Glomerular endothelial cell (primary cell): ENCODE data around the gene TARBP2. TPM values are rescaled to one million over a fixed set of nuclear protein-coding genes. Genes with fewer than 3 reads are reported as not detected.

ENCODE experiments used
- DNase-seq: peaks from one replicate; pipeline ENCODE4 v3.0.0-alpha.2; 2011; ENCODE audit warnings: low read depth, low spot score; ENCODE audit errors: extremely low read depth
- total RNA-seq: library from RNA; depleted of rRNA; stranded (reverse); fragments of >200 nt; gene quantifications from 2 replicates; pipeline ENCODE4 v1.2.3, GENCODE V29; 2015

The TARBP2 gene
- total RNA-seq, 1 donor from 2014 or later = 50.6 TPM

- DNase-seq = no peak
These were observed 7.3 kb upstream of the TARBP2 start for GRCh38 chr12:53493610-53494391.

- no peak for DNase-seq
These were observed 5.0 kb upstream of the TARBP2 start for GRCh38 chr12:53495903-53496751.

GRCh38 chr12:53496752-53497032 is 4.4 kb upstream of the TARBP2 start:
- DNase-seq = no peak

- no peak for DNase-seq
These were observed 3.6 kb upstream of the TARBP2 start for GRCh38 chr12:53497461-53497860.

GRCh38 chr12:53498235-53498630 is 2.9 kb upstream of the TARBP2 start:
- no peak for DNase-seq

GRCh38 chr12:53499266-53500141 is 1.6 kb upstream of the TARBP2 start, which contains the start of gene MAP3K12:
Gene MAP3K12 (minus strand): TSS chr12:53499458. CDS start chr12:53487391, 12,067 bp downstream.
- no peak for DNase-seq

- DNase-seq = no peak
These were observed 824 bp upstream of the TARBP2 start for GRCh38 chr12:53500142-53500775.

- DNase-seq = no peak
These were observed 615 bp downstream of the TARBP2 start for GRCh38 chr12:53501615-53502181.

GRCh38 chr12:53502331-53502730 is 1.2 kb downstream of the TARBP2 start:
- no peak for DNase-seq

GRCh38 chr12:53502983-53503728 is 2.1 kb downstream of the TARBP2 start:
- DNase-seq = no peak

- no peak for DNase-seq
These were observed 3.2 kb downstream of the TARBP2 start for GRCh38 chr12:53504004-53504920.

GRCh38 chr12:53505086-53505485 is 4.0 kb downstream of the TARBP2 start:
- no peak for DNase-seq

GRCh38 chr12:53505555-53506449 is 4.7 kb downstream of the TARBP2 start:
- DNase-seq = no peak

- no peak for DNase-seq
These were observed 5.3 kb downstream of the TARBP2 start for GRCh38 chr12:53506450-53506785.

- no peak for DNase-seq
These were observed 6.0 kb downstream of the TARBP2 start, which contains the start of gene NPFF for GRCh38 chr12:53506881-53507602. Gene NPFF (minus strand): TSS chr12:53507484. CDS start chr12:53507474, 10 bp downstream.

- no peak for DNase-seq
These were observed 6.5 kb downstream of the TARBP2 start for GRCh38 chr12:53507603-53507885.

GRCh38 chr12:53508534-53509170 is 7.6 kb downstream of the TARBP2 start:
- peak; percentile 48 for DNase-seq
